Measurements from ENCODE around the gene THY1. TPM values are rescaled to one million over a fixed set of nuclear protein-coding genes. Genes with fewer than 3 reads are reported as not detected.

The THY1 gene
- total and polyA plus RNA-seq, 2 of the 8 experiments (the other 6 are each of a cell fraction or from before 2014, with no cell fraction given), result 286 to 2,479 TPM

DNA sequence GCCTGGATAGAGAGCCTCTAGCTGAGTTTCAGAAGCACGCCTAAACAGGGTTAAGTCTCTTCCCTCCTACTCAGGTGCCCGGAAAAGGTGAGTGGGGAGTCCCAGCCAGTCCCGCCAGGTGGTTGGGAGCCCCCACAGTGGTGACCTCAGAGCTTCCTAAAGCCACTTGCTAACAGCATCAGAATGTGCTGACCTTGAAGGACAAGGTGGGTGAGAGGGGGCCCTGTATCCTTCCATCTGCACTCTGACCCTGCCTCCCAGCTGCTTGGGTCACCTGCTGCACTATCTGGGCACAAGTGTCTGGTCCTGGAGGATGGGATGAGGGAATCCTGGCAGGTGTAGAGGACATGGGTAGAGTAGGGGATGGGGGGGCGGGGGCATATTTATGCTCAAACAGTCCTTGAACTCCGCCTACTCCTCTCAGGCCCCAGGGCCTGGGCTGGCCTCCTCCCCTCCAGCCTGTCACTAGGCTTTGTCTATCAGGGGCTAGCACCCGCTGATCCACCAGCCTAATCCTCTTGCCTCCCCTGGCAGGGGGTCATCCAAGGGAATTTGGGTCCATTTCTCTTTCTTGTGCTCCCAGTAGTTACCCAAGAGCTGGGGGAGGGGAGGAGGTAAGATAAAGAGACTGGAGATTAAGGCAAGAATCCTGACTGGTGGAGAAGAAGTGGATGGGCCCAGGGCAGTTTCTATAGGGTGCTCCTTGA lies 44.9 kb downstream of the THY1 start:
- Histone ChIP-seq H3K56ac (replicated peaks; ENCODE audit: insufficient read length, low read depth, low read length) (no peak overlapping the region), H3K4me2 (ENCODE audit: insufficient read depth in 1 of 2, low read depth in 2 of 2, low read length in 2 of 2) (peak overlapping the region; percentile 39 to 45; a peak in 3 of 4 replicates), H2BK120ac (replicated peaks; ENCODE audit: low read depth, low read length) (no peak overlapping the region), H3K79me1 (ENCODE audit: low read depth, low read length) (no peaks in the 10 kb centered on the region), H2AK5ac (ENCODE audit: low read depth, low read length) (no peak overlapping the region), H3K9me3 (ENCODE audit: insufficient read depth in 2 of 2, low read depth in 1 of 2, low read length in 1 of 2) (no peaks in the 10 kb centered on the region), H4K8ac (ENCODE audit: extremely low read depth, insufficient read depth, low read length) (peak overlapping the region; percentile 45; the same call in 1 of the 2 replicates), H3K4ac (replicated peaks; ENCODE audit: insufficient read length, low read depth, low read length) (peak overlapping the region; percentile 32), H3K14ac (ENCODE audit: insufficient read length) (no peak overlapping the region), H4K5ac (ENCODE audit: insufficient read length, low read depth, low read length) (peak overlapping the region; percentile 20), H3K4me3 (ENCODE audit: extremely low read depth in 1 of 4, insufficient read depth in 2 of 4, low read depth in 3 of 4, low read length in 4 of 4) (peak overlapping the region in 3 of 4 experiments; percentile 5 to 33 (median 15); a peak in 3 of 8 replicates), H4K20me1 (replicated peaks in 1 of 2; ENCODE audit: control insufficient read depth in 1 of 2, insufficient read depth in 2 of 2, low read length in 2 of 2) (peaks cover 0 to 2% of the 10 kb centered on the region in 2 experiments), H3K9ac (replicated peaks in 1 of 4; ENCODE audit: extremely low read depth in 1 of 4, low read depth in 3 of 4, low read length in 3 of 4) (no peak overlapping the region), H2AFZ (ENCODE audit: low read length) (no peak overlapping the region), H3K27ac (ENCODE audit: low read depth, low read length) (no peak overlapping the region), H3K27me3 (replicated peaks in 1 of 4; ENCODE audit: control insufficient read depth in 3 of 4, extremely low read depth in 1 of 4, insufficient read depth in 3 of 4, low read length in 3 of 4) (peaks cover 0 to 12% (median 10%) of the 10 kb centered on the region in 4 experiments; a peak in 6 of 7 replicates), H3K23ac (ENCODE audit: insufficient read length) (no peak overlapping the region), H3K18ac (ENCODE audit: extremely low read depth, low read length) (peak overlapping the region; percentile 32; the same call in 1 of the 2 replicates), H2BK12ac (ENCODE audit: low read depth, low read length) (peak overlapping the region; percentile 55; the same call in 1 of the 2 replicates), H3K79me2 (ENCODE audit: control insufficient read depth in 1 of 2, insufficient read depth in 2 of 2, low read length in 2 of 2) (no peaks in the 10 kb centered on the region), H3K23me2 (ENCODE audit: low read depth, low read length) (peaks cover 21% of the 10 kb centered on the region), H2BK20ac (ENCODE audit: low read length) (no peak overlapping the region), H2BK5ac (ENCODE audit: low read depth, low read length) (0 out of 2 replicates have a peak overlapping the region, but pooled peaks have one; percentile 54), H3K4me1 (replicated peaks in 1 of 4; ENCODE audit: control insufficient read depth in 3 of 4, insufficient read depth in 4 of 4, low read length in 3 of 4) (peaks cover 9 to 59% (median 45%) of the 10 kb centered on the region in 4 experiments), H3K36me3 (ENCODE audit: control insufficient read depth in 2 of 4, insufficient read depth in 4 of 4, low read length in 3 of 4) (no peaks in the 10 kb centered on the region), H2BK15ac (ENCODE audit: low read length) (peak overlapping the region; percentile 24; the same call in 1 of the 2 replicates), H4K91ac (replicated peaks; ENCODE audit: insufficient read length, low read length) (peak overlapping the region; percentile 15)
- POLR2A ChIA-PET (ENCODE audit: partially characterized antibody), result interaction anchor here (0.6 to 1.6 kb wide), 4 partner anchors 13 to 87 kb away, joined by 3 to 6 read pairs (median 4); partner anchors contain the start of gene C1QTNF5
- no peak for DNase-seq (ENCODE audit: low read depth in 1 of 2, low spot score in 2 of 2)
- CTCF ChIA-PET (ENCODE audit: partially characterized antibody), result interaction anchor here (0.9 to 26.3 kb wide), 13 partner anchors 10 to 730 kb away, joined by 3 to 474 read pairs (median 5); partner anchors contain the start of genes C1QTNF5, MFRP and THY1
- WGBS, 2 experiments (ENCODE audit: extremely low coverage in 1 of 2, insufficient coverage in 1 of 2, insufficient read length in 1 of 2, insufficient replicate concordance in 2 of 2, low coverage in 1 of 2, low lambda C conversion rate in 2 of 2, missing lambda C conversion rate in 1 of 2), result 59% methylated on average over 5 of the region's 6 CpGs; no CpG with 5 or more reads in 1 of the 2 experiments
- FAIRE-seq, result no peak
- TF ChIP-seq FOSL1 (IDR thresholded peaks at IDR 0.05; ENCODE audit: insufficient read depth, low read depth, low read length) (no peak), TEAD4 (IDR thresholded peaks at IDR 0.05; ENCODE audit: low read depth, low read length) (peak; percentile 54; the same call in 1 of the 2 replicates), BRCA1 (IDR thresholded peaks at IDR 0.05; ENCODE audit: low read depth, low read length) (no peak), CHD2 (IDR thresholded peaks at IDR 0.05; ENCODE audit: low read length) (no peak), CTBP2 (IDR thresholded peaks at IDR 0.05; ENCODE audit: borderline replicate concordance, insufficient read depth, insufficient read length, low read length) (no peak), CBX5 (IDR thresholded peaks at IDR 0.05; ENCODE audit: low read depth, low read length) (no peak), SRF (IDR thresholded peaks at IDR 0.05; ENCODE audit: low read depth, low read length) (no peak), SIN3A (conservative IDR thresholded peaks at IDR 0.05 in 1 of 2, IDR thresholded peaks at IDR 0.05 in 1 of 2; ENCODE audit: low read depth in 1 of 2, low read length in 2 of 2) (0 out of 4 replicates have a peak, but pooled peaks of 1 of the 2 experiments have one; percentile 43), KDM1A (IDR thresholded peaks at IDR 0.05; ENCODE audit: borderline replicate concordance, low read length) (no peak)
- TF ChIP-seq, protein P1, sequence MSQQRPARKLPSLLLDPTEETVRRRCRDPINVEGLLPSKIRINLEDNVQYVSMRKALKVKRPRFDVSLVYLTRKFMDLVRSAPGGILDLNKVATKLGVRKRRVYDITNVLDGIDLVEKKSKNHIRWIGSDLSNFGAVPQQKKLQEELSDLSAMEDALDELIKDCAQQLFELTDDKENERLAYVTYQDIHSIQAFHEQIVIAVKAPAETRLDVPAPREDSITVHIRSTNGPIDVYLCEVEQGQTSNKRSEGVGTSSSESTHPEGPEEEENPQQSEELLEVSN (IDR thresholded peaks at IDR 0.05), result no peak
